KMS-11 (cell line): ENCODE results near the gene BCAR3.

ENCODE experiments used
- H2AFZ ChIP-seq: fragments of 200-600 bp; sonication (generic); 2 replicates; pipeline ENCODE4 v1.6.1; 2016; ENCODE audit warnings: antibody characterized with exemption, mixed run types, low read depth
- H3K27ac ChIP-seq: fragments of 200-600 bp; sonication (generic); 2 replicates; pipeline ENCODE4 v1.6.1; 2016; ENCODE audit warnings: mild to moderate bottlenecking, mixed run types
- H3K27me3 ChIP-seq: fragments of 200-600 bp; sonication (generic); 2 replicates; pipeline ENCODE4 v1.6.1; 2017; ENCODE audit warnings: mild to moderate bottlenecking, low read depth, mixed run types, moderate library complexity; ENCODE audit not compliant: insufficient read depth
- H3K36me3 ChIP-seq: fragments of 200-600 bp; sonication (generic); 2 replicates; pipeline ENCODE4 v1.6.1; 2017; ENCODE audit warnings: mild to moderate bottlenecking, mixed run types; ENCODE audit not compliant: insufficient read depth
- H3K4me1 ChIP-seq: fragments of 200-600 bp; sonication (generic); 2 replicates; pipeline ENCODE4 v1.6.1; 2016; ENCODE audit warnings: mild to moderate bottlenecking, low read depth, mixed run types; ENCODE audit not compliant: poor library complexity, severe bottlenecking
- H3K4me2 ChIP-seq: fragments of 200-600 bp; sonication (generic); 2 replicates; pipeline ENCODE4 v1.7.0; 2016; ENCODE audit warnings: mild to moderate bottlenecking, mixed run types
- H3K4me3 ChIP-seq: fragments of 200-600 bp; sonication (generic); IDR thresholded peaks from 2 replicates; pipeline ENCODE4 v1.6.1; 2017; ENCODE audit warnings: low read depth, low read length, mixed read lengths; ENCODE audit not compliant: insufficient read depth
- H3K79me2 ChIP-seq: fragments of 200-600 bp; sonication (generic); 2 replicates; pipeline ENCODE4 v1.6.1; 2016; ENCODE audit warnings: low read depth, mixed run types; ENCODE audit not compliant: insufficient read depth
- H3K9ac ChIP-seq: fragments of 200-600 bp; sonication (generic); 2 replicates; pipeline ENCODE4 v1.6.1; 2016; ENCODE audit warnings: mild to moderate bottlenecking, mixed run types
- H4K20me1 ChIP-seq: fragments of 200-600 bp; sonication (generic); 2 replicates; pipeline ENCODE4 v1.6.1; 2016; ENCODE audit warnings: mild to moderate bottlenecking, mixed run types; ENCODE audit not compliant: insufficient read depth
- CTCF ChIP-seq: fragments of 200-600 bp; sonication (generic); conservative IDR thresholded peaks from 2 replicates; pipeline ENCODE4 v1.6.1; 2017; ENCODE audit warnings: low read depth, mild to moderate bottlenecking, antibody characterized with exemption, low read length, moderate library complexity, mixed read lengths

BCAR3 gene

DNA sequence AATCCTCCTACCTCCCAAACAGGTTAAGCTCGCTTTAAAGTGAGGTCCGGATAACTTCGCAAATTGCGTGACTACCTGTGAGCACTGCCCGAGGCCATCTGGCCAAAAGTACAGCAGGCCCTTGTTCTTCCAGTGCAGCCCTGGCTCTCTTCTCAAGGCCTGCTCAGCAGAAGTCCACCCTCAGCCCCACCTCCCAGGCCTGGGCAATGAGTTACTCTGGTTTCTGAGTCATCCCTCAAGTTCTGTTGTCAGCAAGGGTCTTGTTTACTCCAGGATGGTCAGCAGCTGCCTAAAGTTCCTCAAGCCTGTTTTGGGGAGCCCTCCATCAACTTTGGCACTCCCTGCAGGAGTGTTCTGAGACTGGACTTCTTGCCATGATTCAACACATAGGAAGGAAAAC, 101.7 kb downstream of the BCAR3 start:
- Histone ChIP-seq H3K9ac (no peak overlapping the region), H3K27me3 (no peaks in the 10 kb centered on the region), H3K4me2 (no peak overlapping the region), H4K20me1 (no peaks in the 10 kb centered on the region), H3K4me3 (no peak overlapping the region), H3K4me1 (no peaks in the 10 kb centered on the region), H3K79me2 (no peaks in the 10 kb centered on the region), H3K27ac (no peak overlapping the region), H3K36me3 (no peaks in the 10 kb centered on the region), H2AFZ (no peak overlapping the region)
- TF ChIP-seq CTCF: no peak

DNA sequence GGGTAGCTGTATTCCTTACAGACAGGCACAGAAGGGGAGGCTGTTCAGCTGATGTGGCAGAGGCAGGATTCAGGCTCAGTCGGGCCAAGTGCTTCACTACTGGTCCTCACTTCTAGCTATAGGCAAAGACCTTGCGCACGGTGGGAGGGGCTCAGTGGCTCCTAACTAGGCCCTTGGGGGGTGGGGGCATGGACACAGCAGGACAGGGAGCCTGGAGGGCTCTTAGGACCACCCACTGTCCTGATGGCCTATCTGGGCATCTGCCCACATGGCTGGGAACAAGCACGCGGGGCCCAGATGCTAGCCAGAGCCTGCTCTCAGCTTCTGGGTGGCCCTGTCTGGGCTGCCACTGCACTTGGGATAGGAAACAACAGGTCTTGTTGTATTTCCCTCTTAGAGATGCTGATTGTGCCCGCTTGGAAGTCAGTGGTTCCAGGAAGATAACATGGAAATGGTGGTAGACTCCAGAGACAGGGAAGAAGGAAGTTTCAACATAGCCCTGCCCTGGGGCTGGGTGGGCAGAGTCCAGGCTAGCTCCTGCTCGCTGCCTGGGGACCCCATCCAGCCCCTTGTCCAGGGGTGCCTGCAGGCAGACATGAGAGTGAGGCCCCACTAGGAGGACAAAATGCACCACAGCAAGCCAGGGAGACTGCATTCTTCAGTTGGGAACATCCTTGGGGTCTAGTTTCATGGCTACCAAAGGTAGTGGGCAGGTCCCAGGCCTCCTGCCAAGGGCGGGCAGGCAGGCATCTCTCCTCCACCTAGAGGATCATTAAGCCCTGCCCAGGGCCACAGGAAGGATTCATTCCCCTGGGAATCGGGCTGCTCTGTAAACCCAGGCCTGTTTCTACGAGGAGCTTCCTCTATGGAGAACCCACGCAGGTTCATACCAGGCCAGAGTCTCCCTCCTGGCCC, 102.5 kb downstream of the BCAR3 start:
- no peak for TF ChIP-seq CTCF
- Histone ChIP-seq H3K4me2 (no peak overlapping the region), H3K27me3 (no peaks in the 10 kb centered on the region), H4K20me1 (no peaks in the 10 kb centered on the region), H3K36me3 (no peaks in the 10 kb centered on the region), H3K4me3 (no peak overlapping the region), H2AFZ (no peak overlapping the region), H3K79me2 (no peaks in the 10 kb centered on the region), H3K27ac (no peak overlapping the region), H3K4me1 (no peaks in the 10 kb centered on the region), H3K9ac (no peak overlapping the region)

- no peaks in the 10 kb centered on the region for H3K79me2 ChIP-seq
- no peaks in the 10 kb centered on the region for H3K36me3 ChIP-seq
- no peaks in the 10 kb centered on the region for H3K4me1 ChIP-seq
- no peak overlapping the region for H3K27ac ChIP-seq
- TF ChIP-seq CTCF: no peak
- no peaks in the 10 kb centered on the region for H4K20me1 ChIP-seq
- no peak overlapping the region for H2AFZ ChIP-seq
- H3K9ac ChIP-seq: no peak overlapping the region
- H3K27me3 ChIP-seq: no peaks in the 10 kb centered on the region
- no peak overlapping the region for H3K4me3 ChIP-seq
- H3K4me2 ChIP-seq: no peak overlapping the region
Measured at GRCh38 chr1:93578433-93578830, 103.2 kb downstream of the BCAR3 start.

- Histone ChIP-seq H4K20me1 (no peaks in the 10 kb centered on the region), H3K9ac (no peak overlapping the region), H3K4me1 (no peaks in the 10 kb centered on the region), H3K27me3 (no peaks in the 10 kb centered on the region), H3K79me2 (no peaks in the 10 kb centered on the region), H3K4me3 (no peak overlapping the region), H2AFZ (no peak overlapping the region), H3K27ac (no peak overlapping the region), H3K4me2 (no peak overlapping the region), H3K36me3 (no peaks in the 10 kb centered on the region)
- TF ChIP-seq CTCF: no peak
Measured at GRCh38 chr1:93577536-93578432, 103.9 kb downstream of the BCAR3 start.
